Upper lobe of left lung (tissue), 6 donors: ENCODE measurements around the gene ARFGAP1. TPM values are rescaled to one million over a fixed set of nuclear protein-coding genes. Genes with fewer than 3 reads are reported as not detected.

Source experiments
- ATAC-seq, 2 donors: fragments of 200-7000 bp; cut with Tn5 transposase; one replicate each; pipeline ENCODE4 v1.9.1; 2022; ENCODE audit warnings: mild to moderate bottlenecking in 2 of 2, moderate library complexity in 2 of 2; ENCODE audit not compliant: low FRiP score in 2 of 2
- DNase-seq, 2 donors: peaks; one replicate each; pipeline ENCODE4 v3.0.0-alpha.2; 2019 to 2020
- H3K27ac ChIP-seq, 4 donors: fragments of 200-600 bp; sonication (generic); one replicate each; pipeline ENCODE4 v1.5.1; 2016 to 2019
- H3K27me3 ChIP-seq, 4 donors: fragments of 200-600 bp; sonication (generic); one replicate each; pipeline ENCODE4 v1.5.1; 2017 to 2019
- H3K36me3 ChIP-seq, 4 donors: fragments of 200-600 bp; sonication (generic); one replicate each; pipeline ENCODE4 v1.5.1; 2016 to 2019
- H3K4me1 ChIP-seq, 4 donors: fragments of 200-600 bp; sonication (generic); one replicate each; pipeline ENCODE4 v1.5.1; 2018 to 2019
- H3K4me3 ChIP-seq, 4 donors: fragments of 200-600 bp; sonication (generic); one replicate each; pipeline ENCODE4 v1.5.1; 2017 to 2019; ENCODE audit warnings: mild to moderate bottlenecking in 2 of 4, moderate library complexity in 1 of 4
- H3K9me3 ChIP-seq, 4 donors: fragments of 200-600 bp; sonication (generic); one replicate each; pipeline ENCODE4 v1.5.1; 2018 to 2019
- CTCF ChIP-seq, 6 experiments: fragments of 450-650 bp in 4 of 6; fragments of 200-600 bp in 2 of 6; sonication (generic) in 2 of 6; IDR thresholded peaks; one replicate each; pipeline ENCODE4 v1.5.1; 2016 to 2019; ENCODE audit warnings: antibody characterized with exemption in 6 of 6
- EP300 ChIP-seq, 4 donors: sonication (generic); formaldehyde crosslinking; IDR thresholded peaks; one replicate each; pipeline ENCODE4 v1.5.1; 2017; ENCODE audit warnings: antibody characterized with exemption in 4 of 4, control low read depth in 2 of 4
- POLR2A ChIP-seq, 4 donors: fragments of 450-650 bp; IDR thresholded peaks; one replicate each; pipeline ENCODE4 v1.5.1; 2016 to 2017; ENCODE audit warnings: antibody characterized with exemption in 4 of 4, mild to moderate bottlenecking in 2 of 4
- POLR2AphosphoS5 ChIP-seq, 2 donors: sonication (generic); formaldehyde crosslinking; IDR thresholded peaks; one replicate each; pipeline ENCODE4 v1.5.1; 2017; ENCODE audit warnings: antibody characterized with exemption in 2 of 2
- WGBS, 2 donors: methylation state at CpG; one replicate each; pipeline ENCODE4 v1.1.5; 2017 to 2018; 5-methylcytosine and 5-hydroxymethylcytosine counted together
- total RNA-seq, 6 donors: library from RNA; depleted of rRNA in 4 of 6; stranded (reverse); fragments of >200 nt in 4 of 6; gene quantifications; one replicate each; pipeline versions ENCODE4 v1.1.0 to v1.2.1, GENCODE V29; 2016 to 2021
- donor health status: DM: no; HTN: no; CAD: no; lungs with moderate emphysema.
- donor health status: DM: no; HTN: yes; CAD: no; lungs with severe emphysema.

Gene ARFGAP1
- total RNA-seq, 6 donors from 2014 or later: 39.8 to 169 (median 84.7) TPM

GRCh38 chr20:63284544-63284949 lies 11.9 kb downstream of the ARFGAP1 start:
- DNase-seq: peak in 1 of 2 donors; percentile 79
- WGBS, 2 donors: 84% methylated on average over 10 to 25 of the region's 25 CpGs
- no peak for ATAC-seq
- Histone ChIP-seq H3K9me3 (no peaks in the 10 kb centered on the region), H3K4me1 (no peaks in the 10 kb centered on the region), H3K4me3 (peak overlapping the region in 1 of 4 donors; percentile 4), H3K27ac (no peak overlapping the region), H3K27me3 (no peaks in the 10 kb centered on the region), H3K36me3 (peaks cover 7 to 100% (median 85%) of the 10 kb centered on the region in 4 donors)
- TF ChIP-seq POLR2AphosphoS5 (IDR thresholded peaks at IDR 0.05) (no peak), POLR2A (IDR thresholded peaks at IDR 0.05) (no peak), CTCF (IDR thresholded peaks at IDR 0.05) (no peak), EP300 (IDR thresholded peaks at IDR 0.05) (no peak)

GRCh38 chr20:63284981-63285524 lies 12.4 kb downstream of the ARFGAP1 start:
- H3K27ac ChIP-seq: no peak overlapping the region
- H3K36me3 ChIP-seq: peaks cover 7 to 98% (median 80%) of the 10 kb centered on the region in 4 donors
- TF ChIP-seq EP300 (IDR thresholded peaks at IDR 0.05) (no peak), POLR2A (IDR thresholded peaks at IDR 0.05) (no peak), POLR2AphosphoS5 (IDR thresholded peaks at IDR 0.05) (no peak), CTCF (IDR thresholded peaks at IDR 0.05) (no peak)
- H3K4me1 ChIP-seq: no peaks in the 10 kb centered on the region
- WGBS, 2 donors: 86 to 93% methylated on average over 6 to 11 of the region's 13 CpGs
- no peak for ATAC-seq
- DNase-seq: peak in 1 of 2 donors; percentile 63
- no peaks in the 10 kb centered on the region for H3K27me3 ChIP-seq
- no peak overlapping the region for H3K4me3 ChIP-seq
- no peaks in the 10 kb centered on the region for H3K9me3 ChIP-seq

GRCh38 chr20:63285636-63286615 lies 13.3 kb downstream of the ARFGAP1 start:
- TF ChIP-seq POLR2A (IDR thresholded peaks at IDR 0.05): no peak
- no peak for TF ChIP-seq POLR2AphosphoS5 (IDR thresholded peaks at IDR 0.05)
- TF ChIP-seq EP300 (IDR thresholded peaks at IDR 0.05): no peak
- TF ChIP-seq CTCF (IDR thresholded peaks at IDR 0.05): no peak
- ATAC-seq (no peak), DNase-seq (peak in 1 of 2 donors; percentile 74)
- WGBS, 2 donors: 94 to 98% methylated on average over 35 to 44 of the region's 44 CpGs
- H3K27ac ChIP-seq: no peak overlapping the region
- peaks cover 7 to 89% (median 72%) of the 10 kb centered on the region in 4 donors for H3K36me3 ChIP-seq
- peaks cover 0 to 1% (median 0%) of the 10 kb centered on the region in 4 donors for H3K4me1 ChIP-seq
- H3K9me3 ChIP-seq: no peaks in the 10 kb centered on the region
- H3K4me3 ChIP-seq: no peak overlapping the region
- H3K27me3 ChIP-seq: no peaks in the 10 kb centered on the region

- Histone ChIP-seq H3K27ac (no peak overlapping the region), H3K27me3 (no peaks in the 10 kb centered on the region), H3K4me3 (no peak overlapping the region), H3K4me1 (peaks cover 0 to 6% (median 2%) of the 10 kb centered on the region in 4 donors), H3K36me3 (peaks cover 4 to 78% (median 61%) of the 10 kb centered on the region in 4 donors), H3K9me3 (no peaks in the 10 kb centered on the region)
- TF ChIP-seq EP300 (IDR thresholded peaks at IDR 0.05): no peak
- TF ChIP-seq POLR2A (IDR thresholded peaks at IDR 0.05): no peak
- no peak for TF ChIP-seq CTCF (IDR thresholded peaks at IDR 0.05)
- TF ChIP-seq POLR2AphosphoS5 (IDR thresholded peaks at IDR 0.05): no peak
- DNase-seq (no peak), ATAC-seq (no peak)
- 88 to 90% methylated on average over 12 to 21 of the region's 23 CpGs for whole genome bisulfite sequencing, 2 donors
Observed at GRCh38 chr20:63286781-63287696, 14.4 kb downstream of the ARFGAP1 start.
